Activated CD8-positive, alpha-beta memory T cell treated with anti-CD3 and anti-CD28 coated beads, Interleukin-2, amount 10 ng/mL, durations not matched to agents 7 days and 5 days (primary cell): ENCODE data around the gene PRR3. TPM values are rescaled to one million over a fixed set of nuclear protein-coding genes. Genes with fewer than 3 reads are reported as not detected.
"Not testable (repeated sequence)": the region's sequence is repeated elsewhere in the genome, so short reads cannot be mapped to it uniquely, and the experiment has no call there.

ENCODE experiments used
- ATAC-seq: fragments of 150-1000 bp; cut with Tn5 transposase; one replicate; pipeline ENCODE4 v1.10.0; 2021; ENCODE audit warnings: moderate library complexity
- CTCF ChIA-PET: fragments of 350-600 bp; sonication (Branson Sonifier 250); formaldehyde crosslinking; loops from one replicate; lab custom pipeline; 2021; ENCODE audit warnings: antibody characterized with exemption; lab: Charles Lee
- DNase-seq: peaks from one replicate; pipeline ENCODE4 v3.0.0-alpha.2; 2020
- H3K27ac Mint-ChIP-seq: one replicate; pipeline ENCODE4 v1.8.0; 2021; ENCODE audit warnings: mild to moderate bottlenecking, mixed read lengths
- H3K27me3 Mint-ChIP-seq: one replicate; pipeline ENCODE4 v1.8.0; 2021; ENCODE audit warnings: mixed read lengths
- H3K36me3 Mint-ChIP-seq: one replicate; pipeline ENCODE4 v1.8.0; 2021; ENCODE audit warnings: mild to moderate bottlenecking, mixed read lengths
- H3K4me1 Mint-ChIP-seq: one replicate; pipeline ENCODE4 v1.8.0; 2021; ENCODE audit warnings: mixed read lengths
- H3K4me3 Mint-ChIP-seq: one replicate; pipeline ENCODE4 v1.8.0; 2021; ENCODE audit warnings: mild to moderate bottlenecking, moderate library complexity, mixed read lengths
- H3K9me3 Mint-ChIP-seq: one replicate; pipeline ENCODE4 v1.8.0; 2022; ENCODE audit warnings: low read depth, mixed read lengths
- total RNA-seq, 2 experiments: library from RNA; stranded (reverse); gene quantifications; one replicate each; pipeline ENCODE4 v1.2.3, GENCODE V29; 2021

PRR3 gene
- total RNA-seq, 2 experiments from 2014 or later = 19.5 to 23.6 TPM

DNA sequence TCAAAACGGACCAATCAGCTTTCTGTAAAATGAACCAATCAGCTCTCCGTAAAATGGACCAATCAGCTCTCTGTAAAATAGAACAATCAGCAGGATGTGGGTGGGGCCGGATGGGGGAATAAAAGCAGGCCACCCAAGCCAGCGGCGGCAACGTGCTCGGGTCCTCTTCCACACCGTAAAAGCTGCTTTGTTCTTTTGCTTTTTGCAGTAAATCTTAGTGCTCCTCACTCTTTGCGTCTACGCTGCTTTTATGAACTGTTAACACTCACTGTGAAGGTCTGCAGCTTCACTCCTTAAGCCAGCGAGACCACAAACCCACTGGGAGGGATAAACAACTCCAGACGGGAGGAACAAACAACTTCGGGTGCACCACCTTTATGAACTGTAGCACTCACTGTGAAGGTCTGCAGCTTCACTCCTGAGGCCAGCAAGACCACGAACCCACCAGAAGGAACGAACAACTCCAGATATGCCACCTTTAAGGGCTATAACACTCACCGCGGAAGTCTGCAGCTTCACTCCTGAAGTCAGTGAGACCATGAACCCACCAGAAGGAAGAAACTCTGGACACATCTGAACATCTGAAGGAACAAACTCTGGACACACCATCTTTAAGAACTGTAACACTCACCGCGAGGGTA lies 38.5 kb upstream of the PRR3 start:
- not testable (repeated sequence) for H3K9me3 Mint-ChIP-seq, H3K4me3 Mint-ChIP-seq, H3K27me3 Mint-ChIP-seq, ATAC-seq
- CTCF ChIA-PET = interaction anchor here (0.7 to 4.4 kb wide), 5 partner anchors 10 to 36 kb away, joined by 3 to 42 read pairs (median 4); no protein-coding TSS in a partner anchor
- H3K27ac Mint-ChIP-seq = peak overlapping the region; percentile 34
- peaks cover 35% of the 10 kb centered on the region for H3K4me1 Mint-ChIP-seq
- peaks cover 18% of the 10 kb centered on the region for H3K36me3 Mint-ChIP-seq
- DNase-seq = peak; percentile 61

DNA sequence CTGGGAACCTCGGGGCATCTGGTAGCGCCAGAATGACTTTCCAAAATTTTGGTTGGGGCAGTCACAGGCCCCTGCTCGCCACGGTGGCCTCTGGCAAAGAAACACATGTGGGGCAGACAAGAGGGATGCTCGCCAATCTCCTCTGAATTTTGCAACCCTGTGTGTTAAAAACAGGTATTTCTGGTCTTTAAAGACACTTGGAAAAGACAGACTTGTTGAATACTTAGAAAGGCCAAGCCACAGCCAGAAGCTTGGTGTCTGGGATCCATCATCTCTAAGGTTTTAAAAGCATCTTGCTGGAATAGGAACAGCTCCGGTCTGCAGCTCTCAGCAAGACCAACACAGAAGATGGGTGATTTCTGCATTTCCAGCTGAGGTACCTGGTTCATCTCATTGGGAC lies 36.6 kb upstream of the PRR3 start:
- H3K27ac Mint-ChIP-seq = no peak overlapping the region
- peaks cover 2% of the 10 kb centered on the region for H3K27me3 Mint-ChIP-seq
- H3K4me1 Mint-ChIP-seq = peaks cover 27% of the 10 kb centered on the region
- no peaks in the 10 kb centered on the region for H3K9me3 Mint-ChIP-seq
- peaks cover 20% of the 10 kb centered on the region for H3K36me3 Mint-ChIP-seq
- H3K4me3 Mint-ChIP-seq = no peak overlapping the region
- CTCF ChIA-PET = interaction anchor here (1.0 to 2.9 kb wide), 4 partner anchors 9 to 24 kb away, joined by 4 to 17 read pairs (median 6); no protein-coding TSS in a partner anchor
- ATAC-seq (no peak), DNase-seq (no peak)

DNA sequence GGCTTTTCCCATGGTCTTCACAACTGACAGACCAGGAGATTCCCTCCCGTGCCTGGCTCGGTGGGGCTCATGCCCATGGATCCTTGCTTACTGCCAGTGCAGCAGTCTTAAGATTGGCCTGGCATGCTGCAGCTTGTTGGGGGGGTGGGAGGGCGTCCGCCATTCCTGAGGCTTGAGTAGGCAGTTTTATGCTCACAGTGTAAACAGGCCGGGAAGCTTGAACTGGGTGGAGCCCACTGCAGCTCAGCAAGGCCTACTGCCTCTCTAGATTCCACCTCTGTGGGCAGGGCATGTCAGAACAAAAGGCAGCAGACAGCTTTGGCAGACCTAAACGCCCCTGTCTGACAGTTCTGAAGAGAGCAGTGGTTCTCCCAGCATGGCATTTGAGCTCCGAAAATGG lies 36.0 kb upstream of the PRR3 start:
- not testable (repeated sequence) for H3K9me3 Mint-ChIP-seq, H3K27me3 Mint-ChIP-seq, H3K27ac Mint-ChIP-seq, DNase-seq, ATAC-seq, H3K4me3 Mint-ChIP-seq
- CTCF ChIA-PET = interaction anchor here (1.0 to 2.9 kb wide), 5 partner anchors 9 to 24 kb away, joined by 4 to 17 read pairs (median 5); no protein-coding TSS in a partner anchor
- H3K36me3 Mint-ChIP-seq = peaks cover 20% of the 10 kb centered on the region
- H3K4me1 Mint-ChIP-seq = peaks cover 25% of the 10 kb centered on the region

DNA sequence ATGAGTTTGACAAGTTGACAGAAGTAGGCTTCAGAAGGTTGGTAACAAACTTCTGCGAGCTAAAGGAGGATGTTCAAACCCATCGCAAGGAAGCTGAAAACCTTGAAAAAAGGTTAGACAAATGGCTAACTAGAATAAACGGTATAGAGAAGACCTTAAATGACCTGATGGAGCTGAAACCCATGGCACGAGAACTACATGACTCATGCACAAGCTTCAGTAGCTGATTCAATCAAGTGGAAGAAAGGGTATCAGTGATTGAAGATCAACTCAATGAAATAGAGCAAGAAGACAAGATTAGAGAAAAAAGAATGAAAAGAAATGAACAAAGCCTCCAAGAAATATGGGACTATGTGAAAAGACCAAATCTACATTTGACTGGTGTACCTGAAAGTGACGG lies 35.1 kb upstream of the PRR3 start:
- CTCF ChIA-PET = interaction anchor here (1.6 to 2.9 kb wide), 5 partner anchors 10 to 23 kb away, joined by 4 to 17 read pairs (median 6); no protein-coding TSS in a partner anchor
- peaks cover 25% of the 10 kb centered on the region for H3K4me1 Mint-ChIP-seq
- not testable (repeated sequence) for DNase-seq, H3K27me3 Mint-ChIP-seq, H3K9me3 Mint-ChIP-seq, ATAC-seq, H3K27ac Mint-ChIP-seq, H3K4me3 Mint-ChIP-seq
- peaks cover 24% of the 10 kb centered on the region for H3K36me3 Mint-ChIP-seq

DNA sequence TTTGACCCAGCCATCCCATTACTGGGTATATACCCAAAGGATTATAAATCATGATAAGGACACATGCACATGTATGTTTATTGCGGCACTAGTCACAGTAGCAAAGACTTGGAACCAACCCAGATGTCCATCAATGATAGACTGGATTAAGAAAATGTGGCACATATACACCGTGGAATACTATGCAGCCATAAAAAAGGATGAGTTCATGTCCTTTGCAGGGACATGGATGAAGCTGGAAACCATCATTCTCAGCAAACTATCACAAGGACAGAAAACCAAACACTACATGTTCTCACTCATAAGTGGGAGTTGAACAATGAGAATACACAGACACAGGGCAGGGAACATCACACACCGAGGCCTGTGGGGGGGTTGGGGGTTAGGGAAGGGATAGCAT lies 30.7 kb upstream of the PRR3 start:
- DNase-seq, H3K4me3 Mint-ChIP-seq, ATAC-seq, H3K27ac Mint-ChIP-seq, H3K27me3 Mint-ChIP-seq, H3K9me3 Mint-ChIP-seq: not testable (repeated sequence)
- Mint-ChIP-seq H3K4me1 (peaks cover 42% of the 10 kb centered on the region), H3K36me3 (peaks cover 10% of the 10 kb centered on the region)
- CTCF ChIA-PET = interaction anchor here (1.0 to 2.1 kb wide), 2 partner anchors 10 to 16 kb away, joined by 3 to 6 read pairs; no protein-coding TSS in a partner anchor

DNA sequence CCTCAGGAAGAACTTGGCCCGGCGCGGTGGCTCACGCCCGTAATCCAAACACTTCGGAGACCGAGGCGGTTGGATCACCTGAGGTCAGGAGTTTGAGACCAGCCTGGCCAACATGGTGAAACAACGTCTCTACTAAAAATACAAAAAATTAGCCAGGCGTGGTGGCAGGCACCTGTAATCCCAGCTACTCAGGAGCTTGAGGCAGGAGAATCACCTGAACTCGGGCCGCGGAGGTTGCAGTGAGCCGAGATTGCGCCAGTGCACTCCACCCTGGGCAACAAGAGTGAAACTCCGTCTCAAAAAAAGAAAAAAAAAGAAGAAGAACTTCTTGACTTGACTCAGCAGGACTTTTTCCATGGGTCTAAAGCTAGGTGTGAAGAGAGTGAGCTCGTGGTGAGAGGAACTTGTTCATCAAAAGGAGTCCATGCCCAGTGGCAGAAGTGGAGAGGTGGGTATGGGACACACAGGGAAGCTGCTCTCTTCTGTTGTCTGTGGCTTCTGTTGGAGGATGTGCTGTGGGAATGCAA lies 27.7 kb upstream of the PRR3 start:
- H3K27me3 Mint-ChIP-seq, H3K4me3 Mint-ChIP-seq, H3K9me3 Mint-ChIP-seq, H3K36me3 Mint-ChIP-seq: not testable (repeated sequence)
- CTCF ChIA-PET = interaction anchor here (0.7 to 4.5 kb wide), 15 partner anchors 9 to 76 kb away, joined by 3 to 101 read pairs (median 5); no protein-coding TSS in a partner anchor
- ATAC-seq (peak; percentile 73), DNase-seq (peak; percentile 56)
- Mint-ChIP-seq H3K27ac (peak overlapping the region; percentile 73), H3K4me1 (peaks cover 54% of the 10 kb centered on the region)

DNA sequence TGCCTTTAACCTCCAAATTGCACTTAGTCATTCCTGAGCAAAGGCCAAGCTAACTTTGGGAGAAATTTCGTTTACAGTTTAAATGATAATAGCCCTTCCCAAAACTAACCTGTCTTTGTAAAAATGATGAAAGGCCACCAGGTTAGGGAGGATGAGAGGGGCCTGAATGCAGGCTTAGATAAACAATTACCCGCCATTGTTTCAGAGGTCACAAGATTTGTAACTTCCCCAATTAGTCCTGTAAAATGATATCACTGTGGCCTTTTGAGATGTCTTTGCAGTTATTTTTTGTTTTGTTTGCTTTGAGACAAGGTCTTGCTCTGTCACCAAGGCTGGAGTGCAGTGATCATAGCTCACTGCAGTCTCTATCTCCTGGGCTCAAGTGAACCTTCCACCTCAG lies 27.1 kb upstream of the PRR3 start:
- Mint-ChIP-seq H3K27me3 (no peaks in the 10 kb centered on the region), H3K4me3 (no peak overlapping the region), H3K27ac (peak overlapping the region; percentile 57), H3K4me1 (peaks cover 54% of the 10 kb centered on the region), H3K9me3 (peaks cover 2% of the 10 kb centered on the region), H3K36me3 (peaks cover 5% of the 10 kb centered on the region)
- no peak for ATAC-seq
- DNase-seq = no peak
- CTCF ChIA-PET = interaction anchor here (1.0 to 4.5 kb wide), 14 partner anchors 9 to 76 kb away, joined by 3 to 101 read pairs (median 6); no protein-coding TSS in a partner anchor

DNA sequence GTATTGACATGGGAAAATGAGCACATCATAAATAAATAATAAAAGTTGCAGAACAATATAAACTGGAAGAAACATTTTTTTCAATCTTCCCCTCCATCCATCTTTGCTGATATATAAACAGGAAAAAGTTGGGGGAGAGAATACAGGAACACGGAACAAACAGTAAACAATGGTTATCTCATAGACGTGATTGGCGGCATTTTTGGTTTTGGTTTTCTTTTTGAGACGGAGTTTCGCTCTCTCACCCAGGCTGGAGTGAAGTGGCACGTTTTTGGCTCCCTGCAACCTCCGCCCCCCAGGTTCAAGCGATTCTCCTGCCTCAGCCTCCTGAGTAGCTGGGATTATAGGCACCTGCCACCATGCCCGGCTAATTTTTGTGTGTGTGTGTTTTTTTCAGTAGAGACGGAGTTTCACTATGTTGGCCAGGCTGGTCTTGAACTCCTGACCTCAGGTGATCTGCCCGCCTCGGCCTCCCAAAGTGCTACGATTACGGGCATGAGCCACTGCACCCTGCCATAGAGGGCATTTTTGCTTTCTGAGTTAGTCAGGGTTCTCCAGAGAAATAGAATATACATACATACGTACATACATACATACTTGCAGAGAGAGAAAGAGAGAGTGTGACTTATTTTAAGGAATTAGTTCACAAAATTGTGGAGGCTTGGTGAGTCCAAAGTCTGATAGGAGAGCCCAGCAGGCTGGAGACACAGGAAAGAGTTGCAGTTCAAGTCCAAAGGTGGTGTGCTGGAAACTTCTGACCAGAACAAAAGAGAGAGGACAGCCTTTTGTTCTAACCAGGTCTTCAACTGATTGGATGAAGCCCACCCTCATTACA lies 23.4 kb upstream of the PRR3 start:
- no peaks in the 10 kb centered on the region for H3K36me3 Mint-ChIP-seq
- peak overlapping the region; percentile 93 for H3K27ac Mint-ChIP-seq
- CTCF ChIA-PET = interaction anchor here (1.4 to 4.5 kb wide), 7 partner anchors 11 to 64 kb away, joined by 3 to 101 read pairs (median 28); partner anchors contain the start of gene ABCF1
- DNase-seq = peak; percentile 57
- peaks cover 2% of the 10 kb centered on the region for H3K9me3 Mint-ChIP-seq
- peaks cover 37% of the 10 kb centered on the region for H3K4me1 Mint-ChIP-seq
- H3K27me3 Mint-ChIP-seq = no peaks in the 10 kb centered on the region
- H3K4me3 Mint-ChIP-seq = peak overlapping the region; percentile 77
- peak; percentile 63 for ATAC-seq

DNA sequence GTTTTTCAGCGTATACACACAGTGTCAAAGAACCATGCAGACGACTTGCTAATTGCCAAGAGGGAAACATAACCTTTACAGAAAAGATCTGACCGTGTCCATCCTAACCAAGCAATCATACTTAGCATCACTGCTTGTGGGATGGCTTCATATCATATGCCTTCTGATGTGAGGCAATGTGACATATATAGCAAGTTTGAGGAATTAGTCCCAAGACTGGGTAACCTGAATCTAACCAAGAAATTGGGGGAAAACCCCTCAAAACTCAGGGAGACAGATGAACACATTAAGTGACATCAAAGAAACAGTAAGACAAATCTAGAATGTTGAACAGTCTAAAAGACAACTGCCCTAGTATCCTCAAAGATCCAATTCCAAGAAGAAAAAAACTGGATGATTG lies 19.2 kb upstream of the PRR3 start:
- Mint-ChIP-seq H3K9me3 (no peaks in the 10 kb centered on the region), H3K4me3 (no peak overlapping the region), H3K27ac (no peak overlapping the region), H3K27me3 (no peaks in the 10 kb centered on the region), H3K4me1 (peaks cover 26% of the 10 kb centered on the region), H3K36me3 (no peaks in the 10 kb centered on the region)
- DNase-seq (no peak), ATAC-seq (no peak)
- CTCF ChIA-PET = interaction anchor here (1.0 to 12.0 kb wide), 4 partner anchors 44 to 193 kb away, joined by 3 to 305 read pairs (median 4); no protein-coding TSS in a partner anchor

DNA sequence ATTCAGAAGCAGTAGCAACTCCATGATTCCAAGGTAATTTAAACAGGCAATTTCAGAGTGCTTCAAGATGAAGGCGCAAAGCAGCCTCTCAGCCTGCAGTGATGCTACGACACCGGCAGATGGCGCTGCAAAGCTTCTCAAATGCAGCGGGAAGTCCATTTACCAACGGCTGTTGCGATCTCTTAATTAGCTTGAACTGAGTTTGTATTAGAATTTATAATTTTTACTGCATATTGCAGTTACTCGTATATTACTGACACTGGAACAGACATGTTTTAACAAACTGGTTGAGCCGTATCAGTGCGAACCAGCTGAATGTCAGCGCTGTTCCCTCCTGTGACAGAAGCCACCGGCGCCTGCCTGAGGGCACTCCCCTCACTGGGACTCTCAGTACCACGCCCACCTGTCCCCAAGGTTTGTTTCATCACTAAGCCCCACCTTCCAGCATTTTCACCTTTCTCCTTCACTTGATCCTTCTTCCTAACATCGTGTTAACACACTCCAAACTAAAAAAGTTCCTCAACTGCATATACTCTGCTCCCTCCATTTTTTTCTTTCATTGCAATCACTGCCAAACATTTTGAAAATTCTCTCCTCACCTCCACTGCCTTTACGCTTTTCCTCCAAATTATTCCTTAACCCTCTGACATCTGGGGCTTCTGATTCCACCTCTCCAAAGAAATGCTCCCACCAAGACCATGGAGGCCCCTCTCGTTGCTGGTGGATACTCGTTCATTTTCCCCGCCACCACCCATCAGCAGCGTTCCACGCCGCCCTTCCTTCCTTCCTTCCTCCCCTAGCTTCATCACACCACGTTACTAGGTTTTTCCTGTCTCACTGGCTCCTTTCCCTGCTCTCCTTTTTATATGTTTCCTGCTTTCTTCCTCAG lies 15.3 kb upstream of the PRR3 start:
- peak overlapping the region; percentile 76 for H3K4me3 Mint-ChIP-seq
- peaks cover 32% of the 10 kb centered on the region for H3K4me1 Mint-ChIP-seq
- CTCF ChIA-PET = interaction anchor here (0.7 to 12.0 kb wide), 49 partner anchors 11 to 328 kb away, joined by 3 to 305 read pairs (median 6); partner anchors contain the start of genes ABCF1, ATAT1, DHX16 and GNL1
- ATAC-seq (peak; percentile 89), DNase-seq (peak; percentile 89)
- no peaks in the 10 kb centered on the region for H3K27me3 Mint-ChIP-seq
- peaks cover 2% of the 10 kb centered on the region for H3K36me3 Mint-ChIP-seq
- peak overlapping the region; percentile 87 for H3K27ac Mint-ChIP-seq
- no peaks in the 10 kb centered on the region for H3K9me3 Mint-ChIP-seq

DNA sequence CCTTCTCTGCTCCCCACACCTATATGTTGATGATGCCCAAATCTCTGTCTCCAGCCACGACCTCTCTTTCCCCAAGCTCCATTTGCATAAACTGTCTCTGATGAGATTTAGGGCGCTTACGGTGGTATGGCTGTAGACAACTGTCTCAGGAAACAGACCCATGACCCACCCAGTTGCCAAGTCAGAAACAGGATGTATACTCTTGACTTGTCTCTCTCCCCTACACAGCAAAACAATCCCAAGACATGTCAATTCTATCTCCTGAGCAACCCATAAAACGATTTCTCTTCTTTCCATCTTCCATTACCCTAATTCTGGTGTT lies 14.7 kb upstream of the PRR3 start:
- Mint-ChIP-seq H3K27me3 (no peaks in the 10 kb centered on the region), H3K9me3 (no peaks in the 10 kb centered on the region), H3K36me3 (peaks cover 3% of the 10 kb centered on the region), H3K4me3 (peak overlapping the region; percentile 76), H3K27ac (peak overlapping the region; percentile 87), H3K4me1 (peaks cover 32% of the 10 kb centered on the region)
- ATAC-seq = peak; percentile 43
- CTCF ChIA-PET = interaction anchor here (0.9 to 12.0 kb wide), 30 partner anchors 11 to 189 kb away, joined by 3 to 305 read pairs (median 14); partner anchors contain the start of genes ABCF1, DHX16 and TUBB
- DNase-seq = peak; percentile 52

DNA sequence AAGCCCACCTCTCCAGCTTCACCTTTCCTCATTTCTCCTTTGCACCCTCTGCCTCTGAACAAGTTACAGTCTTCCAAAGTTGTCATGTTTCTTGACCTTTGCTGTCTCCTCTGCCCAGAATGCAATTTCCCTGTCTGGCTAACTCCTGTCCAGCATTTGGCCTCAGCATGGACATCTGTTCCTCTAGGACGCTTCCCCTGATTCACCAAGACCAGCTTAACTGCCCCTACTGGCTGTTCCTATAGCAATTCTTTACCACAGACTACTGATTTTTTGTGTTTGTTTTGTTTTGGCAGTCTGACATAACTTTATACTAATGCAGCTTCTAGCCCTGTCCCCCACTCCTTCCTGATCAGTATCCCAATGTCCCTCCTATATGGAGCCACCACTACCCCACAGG lies 14.2 kb upstream of the PRR3 start:
- Mint-ChIP-seq H3K27me3 (no peaks in the 10 kb centered on the region), H3K27ac (peak overlapping the region; percentile 12), H3K4me1 (peaks cover 32% of the 10 kb centered on the region), H3K4me3 (peak overlapping the region; percentile 76), H3K36me3 (peaks cover 5% of the 10 kb centered on the region), H3K9me3 (no peaks in the 10 kb centered on the region)
- DNase-seq = no peak
- CTCF ChIA-PET = interaction anchor here (0.6 to 12.0 kb wide), 21 partner anchors 10 to 189 kb away, joined by 3 to 305 read pairs (median 22); partner anchors contain the start of genes ABCF1, DHX16, GNL1 and PRR3
- ATAC-seq = no peak
